ENCODE data around the gene TBC1D5. TPM values are rescaled to one million over a fixed set of nuclear protein-coding genes. Genes with fewer than 3 reads are reported as not detected.
"Not testable (repeated sequence)": the region's sequence is repeated elsewhere in the genome, so short reads cannot be mapped to it uniquely, and the experiment has no call there.

The TBC1D5 gene
- polyA plus RNA-seq, 1 experiment: 27.0 TPM

DNA sequence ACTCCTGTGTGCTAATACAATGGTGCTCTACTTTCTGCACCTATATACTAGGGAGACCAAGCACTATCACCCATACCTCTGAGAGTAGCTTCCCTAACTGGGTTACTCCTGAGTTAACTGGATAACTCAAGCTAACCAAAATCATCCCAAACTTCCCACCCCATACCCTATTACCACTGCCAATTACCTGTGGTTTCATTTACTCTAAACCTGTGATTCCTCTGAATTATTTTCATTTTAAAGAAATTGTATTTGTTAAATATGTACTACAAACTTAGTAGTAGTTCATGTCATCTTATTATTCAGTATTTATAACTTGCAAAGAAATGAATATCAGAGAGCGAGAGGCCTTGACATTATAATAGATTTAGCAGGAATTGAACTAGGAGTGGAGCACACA, 340.5 kb downstream of the TBC1D5 start:
- Histone ChIP-seq H3K36me3 (ENCODE audit: control insufficient read depth, insufficient read depth, low read length) (no peaks in the 10 kb centered on the region), H3K27me3 (ENCODE audit: control insufficient read depth, insufficient read depth, low read length) (no peaks in the 10 kb centered on the region), H3K4me3 (ENCODE audit: low read depth, low read length) (no peak overlapping the region)
- ChIA-PET CTCF (interaction anchor here (0.7 kb wide), 1 partner anchor 12 kb away, joined by 3 read pairs; no protein-coding TSS in a partner anchor), POLR2A (no interaction called here)
- TF ChIP-seq, protein P1, sequence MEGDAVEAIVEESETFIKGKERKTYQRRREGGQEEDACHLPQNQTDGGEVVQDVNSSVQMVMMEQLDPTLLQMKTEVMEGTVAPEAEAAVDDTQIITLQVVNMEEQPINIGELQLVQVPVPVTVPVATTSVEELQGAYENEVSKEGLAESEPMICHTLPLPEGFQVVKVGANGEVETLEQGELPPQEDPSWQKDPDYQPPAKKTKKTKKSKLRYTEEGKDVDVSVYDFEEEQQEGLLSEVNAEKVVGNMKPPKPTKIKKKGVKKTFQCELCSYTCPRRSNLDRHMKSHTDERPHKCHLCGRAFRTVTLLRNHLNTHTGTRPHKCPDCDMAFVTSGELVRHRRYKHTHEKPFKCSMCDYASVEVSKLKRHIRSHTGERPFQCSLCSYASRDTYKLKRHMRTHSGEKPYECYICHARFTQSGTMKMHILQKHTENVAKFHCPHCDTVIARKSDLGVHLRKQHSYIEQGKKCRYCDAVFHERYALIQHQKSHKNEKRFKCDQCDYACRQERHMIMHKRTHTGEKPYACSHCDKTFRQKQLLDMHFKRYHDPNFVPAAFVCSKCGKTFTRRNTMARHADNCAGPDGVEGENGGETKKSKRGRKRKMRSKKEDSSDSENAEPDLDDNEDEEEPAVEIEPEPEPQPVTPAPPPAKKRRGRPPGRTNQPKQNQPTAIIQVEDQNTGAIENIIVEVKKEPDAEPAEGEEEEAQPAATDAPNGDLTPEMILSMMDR (IDR thresholded peaks at IDR 0.05; ENCODE audit: insufficient read depth, low read depth, low read length): no peak
- DNase-seq (ENCODE audit: low read depth): no peak

DNA sequence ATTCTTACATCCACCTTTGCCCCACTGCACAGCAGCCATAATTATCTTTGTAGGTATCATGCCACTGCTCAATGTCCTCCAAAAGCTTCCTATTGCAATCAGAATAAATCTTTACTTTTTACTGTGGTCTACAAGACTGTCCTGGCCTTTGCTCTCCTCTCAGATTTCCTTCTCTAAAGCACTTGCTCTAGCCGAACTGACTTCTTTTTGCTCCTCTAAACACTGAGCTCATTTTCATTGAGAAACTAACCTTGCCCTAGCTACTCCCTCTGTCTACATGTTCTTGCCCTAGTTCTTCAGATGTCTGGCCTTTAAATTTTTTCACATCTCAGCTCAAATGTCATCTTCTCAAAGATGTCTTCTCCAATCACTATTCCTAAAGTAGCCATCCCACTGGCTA, 342.8 kb downstream of the TBC1D5 start:
- Histone ChIP-seq H3K36me3 (ENCODE audit: control insufficient read depth, insufficient read depth, low read length) (no peaks in the 10 kb centered on the region), H3K4me3 (ENCODE audit: low read depth, low read length) (no peak overlapping the region), H3K27me3 (ENCODE audit: control insufficient read depth, insufficient read depth, low read length) (no peaks in the 10 kb centered on the region)
- TF ChIP-seq, protein P1 (IDR thresholded peaks at IDR 0.05; ENCODE audit: insufficient read depth, low read depth, low read length): no peak
- DNase-seq (ENCODE audit: low read depth): no peak
- CTCF ChIA-PET: interaction anchor here (1.0 to 1.3 kb wide), 3 partner anchors 9 to 17 kb away, joined by 3 to 4 read pairs (median 3); no protein-coding TSS in a partner anchor
- POLR2A ChIA-PET: no interaction called here

DNA sequence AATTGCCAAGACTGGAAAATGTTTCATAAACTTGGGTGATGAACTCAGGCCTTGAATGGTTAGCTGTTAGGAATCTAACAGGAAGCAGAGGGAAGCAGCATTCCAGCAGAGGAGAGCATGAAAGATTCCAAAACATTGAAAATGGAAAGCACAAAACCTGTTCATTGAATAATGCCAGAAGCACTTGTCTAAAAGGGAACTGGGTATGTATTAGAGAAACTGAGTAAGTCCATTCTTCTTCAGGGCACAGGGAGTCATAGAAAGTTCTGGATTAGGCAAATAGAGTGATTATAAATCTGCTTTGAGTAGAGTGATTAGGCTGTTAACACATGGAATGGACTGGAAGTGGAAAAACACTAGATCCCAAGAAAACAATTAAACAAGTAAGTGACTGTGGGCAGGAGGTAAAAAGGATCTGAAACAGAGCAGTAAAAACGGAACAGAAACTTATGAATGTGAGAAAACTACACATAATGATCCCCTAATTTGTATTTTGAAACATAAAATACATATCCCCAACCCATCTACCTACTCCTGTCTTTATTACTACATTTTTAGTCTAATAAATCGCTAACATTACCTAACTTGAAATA, 343.4 kb downstream of the TBC1D5 start:
- CTCF ChIA-PET: interaction anchor here (1.0 to 1.3 kb wide), 2 partner anchors 15 to 16 kb away, joined by 3 to 4 read pairs; no protein-coding TSS in a partner anchor
- Histone ChIP-seq H3K27me3 (ENCODE audit: control insufficient read depth, insufficient read depth, low read length) (no peaks in the 10 kb centered on the region), H3K36me3 (ENCODE audit: control insufficient read depth, insufficient read depth, low read length) (no peaks in the 10 kb centered on the region), H3K4me3 (ENCODE audit: low read depth, low read length) (no peak overlapping the region)
- TF ChIP-seq, protein P1 (IDR thresholded peaks at IDR 0.05; ENCODE audit: insufficient read depth, low read depth, low read length): no peak
- no peak for DNase-seq (ENCODE audit: low read depth)
- POLR2A ChIA-PET: no interaction called here

DNA sequence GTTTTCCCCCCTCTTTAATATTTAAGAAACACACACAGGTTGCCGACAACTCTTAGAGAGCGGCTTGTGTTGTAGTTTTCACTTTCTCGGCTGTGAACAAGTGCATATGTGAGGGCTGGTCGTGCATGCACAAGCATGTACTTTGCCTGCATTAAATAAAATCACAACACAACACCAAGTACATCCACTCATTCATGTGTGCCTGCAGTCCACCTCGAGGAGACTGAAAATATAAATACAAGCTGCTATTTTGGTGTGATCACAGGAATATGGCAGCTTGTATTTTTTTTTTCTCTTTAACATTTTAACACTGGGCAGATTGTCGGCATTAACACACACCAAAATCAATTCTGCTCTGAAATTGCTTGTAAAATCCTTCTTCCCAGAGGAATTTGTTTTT, 346.4 kb downstream of the TBC1D5 start:
- CTCF ChIA-PET: interaction anchor here (0.6 kb wide), 1 partner anchor 18 kb away, joined by 3 read pairs; no protein-coding TSS in a partner anchor
- TF ChIP-seq, protein P1 (IDR thresholded peaks at IDR 0.05; ENCODE audit: insufficient read depth, low read depth, low read length): no peak
- Histone ChIP-seq H3K36me3 (ENCODE audit: control insufficient read depth, insufficient read depth, low read length) (no peaks in the 10 kb centered on the region), H3K4me3 (ENCODE audit: low read depth, low read length) (no peak overlapping the region), H3K27me3 (ENCODE audit: control insufficient read depth, insufficient read depth, low read length) (no peaks in the 10 kb centered on the region)
- POLR2A ChIA-PET: no interaction called here
- DNase-seq (ENCODE audit: low read depth): no peak

GRCh38 chr3:17394541-17395155, 347.8 kb downstream of the TBC1D5 start:
- H3K36me3 ChIP-seq (ENCODE audit: control insufficient read depth, insufficient read depth, low read length): no peaks in the 10 kb centered on the region
- H3K27me3 ChIP-seq (ENCODE audit: control insufficient read depth, insufficient read depth, low read length): no peaks in the 10 kb centered on the region
- no peak for DNase-seq (ENCODE audit: low read depth)
- ChIA-PET CTCF (interaction anchor here (0.5 kb wide), 1 partner anchor 132 kb away, joined by 3 read pairs; no protein-coding TSS in a partner anchor), POLR2A (no interaction called here)
- TF ChIP-seq, protein P1 (IDR thresholded peaks at IDR 0.05; ENCODE audit: insufficient read depth, low read depth, low read length): no peak
- H3K4me3 ChIP-seq (ENCODE audit: low read depth, low read length): no peak overlapping the region

- CTCF ChIA-PET; H3K4me3 ChIP-seq (ENCODE audit: low read depth, low read length); H3K27me3 ChIP-seq (ENCODE audit: control insufficient read depth, insufficient read depth, low read length); H3K36me3 ChIP-seq (ENCODE audit: control insufficient read depth, insufficient read depth, low read length); DNase-seq (ENCODE audit: low read depth); POLR2A ChIA-PET: not testable (repeated sequence)
Observed at GRCh38 chr3:17392516-17392915, 349.9 kb downstream of the TBC1D5 start.
